Glutamatergic neuron (in vitro differentiated cells): ENCODE measurements around the gene ZNF782. TPM values are rescaled to one million over a fixed set of nuclear protein-coding genes. Genes with fewer than 3 reads are reported as not detected.

Experiments used
- DNase-seq: peaks from one replicate; pipeline ENCODE4 v3.0.0; 2022
- H3K27ac Mint-ChIP-seq: one replicate; pipeline ENCODE4 v1.8.0; 2020; ENCODE audit warnings: mild to moderate bottlenecking, mixed read lengths, inconsistent platforms; ENCODE audit not compliant: unreplicated experiment
- H3K27me3 Mint-ChIP-seq: one replicate; pipeline ENCODE4 v1.8.0; 2020; ENCODE audit warnings: mild to moderate bottlenecking, moderate library complexity, mixed read lengths, inconsistent platforms; ENCODE audit not compliant: unreplicated experiment
- H3K36me3 Mint-ChIP-seq: one replicate; pipeline ENCODE4 v1.8.0; 2020; ENCODE audit warnings: mild to moderate bottlenecking, mixed read lengths, inconsistent platforms; ENCODE audit not compliant: unreplicated experiment
- H3K4me1 Mint-ChIP-seq: one replicate; pipeline ENCODE4 v1.8.0; 2020; ENCODE audit warnings: mild to moderate bottlenecking, low read depth, mixed read lengths, inconsistent platforms; ENCODE audit not compliant: unreplicated experiment
- H3K4me3 Mint-ChIP-seq: one replicate; pipeline ENCODE4 v1.8.0; 2020; ENCODE audit warnings: mild to moderate bottlenecking, mixed read lengths, inconsistent platforms; ENCODE audit not compliant: unreplicated experiment
- H3K9me3 Mint-ChIP-seq: one replicate; pipeline ENCODE4 v1.8.0; 2020; ENCODE audit warnings: mild to moderate bottlenecking, moderate library complexity, mixed read lengths, inconsistent platforms; ENCODE audit not compliant: unreplicated experiment
- total RNA-seq: library from RNA; stranded (reverse); fragmentation: NEBNext Ultra II Directional; extraction: Animal tissue kit (Norgen Biotek cat#: 25700); gene quantifications from one replicate; pipeline ENCODE4 v1.2.1, GENCODE V29; 2021; ENCODE audit not compliant: unreplicated experiment
- TF ChIP-seq, protein P1 (sequence below): fragments of 200-600 bp; sonication (generic); IDR thresholded peaks from one replicate; pipeline ENCODE4 v1.5.0; 2021; ENCODE audit not compliant: partially characterized antibody, unreplicated experiment

ZNF782 gene
- total RNA-seq, 1 donor from 2014 or later: 4.9 TPM

- peak overlapping the region; percentile 99 for H3K27ac Mint-ChIP-seq
- H3K9me3 Mint-ChIP-seq: peaks cover 4% of the 10 kb centered on the region
- peaks cover 3% of the 10 kb centered on the region for H3K4me1 Mint-ChIP-seq
- H3K4me3 Mint-ChIP-seq: peak overlapping the region; percentile 99
- H3K27me3 Mint-ChIP-seq: peaks cover 4% of the 10 kb centered on the region
- peaks cover 6% of the 10 kb centered on the region for H3K36me3 Mint-ChIP-seq
- TF ChIP-seq, protein P1, sequence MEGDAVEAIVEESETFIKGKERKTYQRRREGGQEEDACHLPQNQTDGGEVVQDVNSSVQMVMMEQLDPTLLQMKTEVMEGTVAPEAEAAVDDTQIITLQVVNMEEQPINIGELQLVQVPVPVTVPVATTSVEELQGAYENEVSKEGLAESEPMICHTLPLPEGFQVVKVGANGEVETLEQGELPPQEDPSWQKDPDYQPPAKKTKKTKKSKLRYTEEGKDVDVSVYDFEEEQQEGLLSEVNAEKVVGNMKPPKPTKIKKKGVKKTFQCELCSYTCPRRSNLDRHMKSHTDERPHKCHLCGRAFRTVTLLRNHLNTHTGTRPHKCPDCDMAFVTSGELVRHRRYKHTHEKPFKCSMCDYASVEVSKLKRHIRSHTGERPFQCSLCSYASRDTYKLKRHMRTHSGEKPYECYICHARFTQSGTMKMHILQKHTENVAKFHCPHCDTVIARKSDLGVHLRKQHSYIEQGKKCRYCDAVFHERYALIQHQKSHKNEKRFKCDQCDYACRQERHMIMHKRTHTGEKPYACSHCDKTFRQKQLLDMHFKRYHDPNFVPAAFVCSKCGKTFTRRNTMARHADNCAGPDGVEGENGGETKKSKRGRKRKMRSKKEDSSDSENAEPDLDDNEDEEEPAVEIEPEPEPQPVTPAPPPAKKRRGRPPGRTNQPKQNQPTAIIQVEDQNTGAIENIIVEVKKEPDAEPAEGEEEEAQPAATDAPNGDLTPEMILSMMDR: no peak
- DNase-seq: no peak
These were observed 76.9 kb downstream of the ZNF782 start for GRCh38 chr9:96777426-96777864.

- no peak for DNase-seq
- Mint-ChIP-seq H3K9me3 (peaks cover 8% of the 10 kb centered on the region), H3K36me3 (peaks cover 56% of the 10 kb centered on the region), H3K4me3 (no peak overlapping the region), H3K4me1 (no peaks in the 10 kb centered on the region), H3K27me3 (peaks cover 2% of the 10 kb centered on the region), H3K27ac (no peak overlapping the region)
- TF ChIP-seq, protein P1: no peak
These were observed 83.2 kb downstream of the ZNF782 start for GRCh38 chr9:96771124-96771523.

GRCh38 chr9:96769989-96770388 is 84.3 kb downstream of the ZNF782 start:
- Mint-ChIP-seq H3K4me1 (no peaks in the 10 kb centered on the region), H3K9me3 (peaks cover 12% of the 10 kb centered on the region), H3K27ac (no peak overlapping the region), H3K27me3 (peaks cover 2% of the 10 kb centered on the region), H3K4me3 (no peak overlapping the region), H3K36me3 (peaks cover 62% of the 10 kb centered on the region)
- DNase-seq: no peak
- TF ChIP-seq, protein P1: no peak

Other genes starting within 250 kb of the ZNF782 start
- 9.2 TPM for gene CDC14B, start 234.7 kb downstream of the ZNF782 start, total RNA-seq
- gene PRXL2C, start 199.2 kb downstream of the ZNF782 start, total RNA-seq: 4.1 TPM
- gene ZNF510, start 76.4 kb downstream of the ZNF782 start, total RNA-seq: 18.6 TPM
- gene NUTM2G, start 74.3 kb upstream of the ZNF782 start, total RNA-seq: not detected
- 1.3 TPM for gene CTSV, start 184.6 kb upstream of the ZNF782 start, total RNA-seq